CD4-positive, alpha-beta T cell treated with Interleukin-2 at 100 ng/mL for 4 hours (primary cell): ENCODE measurements around the gene REEP3.
"Not testable (repeated sequence)": the region's sequence is repeated elsewhere in the genome, so short reads cannot be mapped to it uniquely, and the experiment has no call there.

Experiments
- DNase-seq: peaks from one replicate; pipeline ENCODE4 v3.0.0-alpha.2; 2020; ENCODE audit warnings: low spot score

The REEP3 gene

GRCh38 chr10:63630085-63630930, 109.1 kb downstream of the REEP3 start:
- DNase-seq: peak; percentile 73

- DNase-seq: no peak
These were observed 109.9 kb downstream of the REEP3 start for GRCh38 chr10:63630931-63631680.

- DNase-seq: no peak
These were observed 110.8 kb downstream of the REEP3 start for GRCh38 chr10:63631991-63632390.

- no peak for DNase-seq
These were observed 112.7 kb downstream of the REEP3 start for GRCh38 chr10:63633677-63634487.

GRCh38 chr10:63634488-63635065, 113.4 kb downstream of the REEP3 start:
- no peak for DNase-seq

- no peak for DNase-seq
These were observed 115.6 kb downstream of the REEP3 start for GRCh38 chr10:63636812-63637211.

GRCh38 chr10:63637901-63638327, 116.7 kb downstream of the REEP3 start:
- no peak for DNase-seq

GRCh38 chr10:63641366-63641765, 120.2 kb downstream of the REEP3 start:
- DNase-seq: no peak

- no peak for DNase-seq
These were observed 120.6 kb downstream of the REEP3 start for GRCh38 chr10:63641799-63642198.

GRCh38 chr10:63642808-63643207, 121.6 kb downstream of the REEP3 start:
- DNase-seq: no peak

GRCh38 chr10:63644418-63645142, 123.4 kb downstream of the REEP3 start:
- DNase-seq: no peak

GRCh38 chr10:63645195-63645594, 124.0 kb downstream of the REEP3 start:
- no peak for DNase-seq

- DNase-seq: no peak
These were observed 125.3 kb downstream of the REEP3 start for GRCh38 chr10:63646491-63646890.

- no peak for DNase-seq
These were observed 130.7 kb downstream of the REEP3 start for GRCh38 chr10:63651864-63652263.

- no peak for DNase-seq
These were observed 132.5 kb downstream of the REEP3 start for GRCh38 chr10:63653747-63654146.

GRCh38 chr10:63657761-63658160, 136.6 kb downstream of the REEP3 start:
- DNase-seq: no peak

- not testable (repeated sequence) for DNase-seq
These were observed 139.7 kb downstream of the REEP3 start for GRCh38 chr10:63660941-63661340.

GRCh38 chr10:63661347-63661746, 140.1 kb downstream of the REEP3 start:
- no peak for DNase-seq

GRCh38 chr10:63664341-63664885, 143.2 kb downstream of the REEP3 start:
- no peak for DNase-seq

GRCh38 chr10:63665006-63665580, 143.9 kb downstream of the REEP3 start:
- DNase-seq: not testable (repeated sequence)
